Mesodermal cell (in vitro differentiated cells): Measurements from ENCODE around the gene FAM174C.

ENCODE experiments used
- H3K27ac ChIP-seq: 2 replicates; pipeline ENCODE4 v1.7.0; 2013; ENCODE audit warnings: mild to moderate bottlenecking, low read depth, low read length, moderate library complexity; ENCODE audit not compliant: severe bottlenecking
- H3K36me3 ChIP-seq: 2 replicates; pipeline ENCODE4 v1.7.1; 2013; ENCODE audit warnings: mild to moderate bottlenecking, low read length, moderate library complexity; ENCODE audit not compliant: control insufficient read depth, insufficient read depth
- H3K4me1 ChIP-seq: one replicate; pipeline ENCODE4 v1.7.1; 2013; ENCODE audit warnings: mild to moderate bottlenecking, low read length; ENCODE audit not compliant: insufficient read depth, control insufficient read depth, poor library complexity, severe bottlenecking
- H3K4me3 ChIP-seq: 2 replicates; pipeline ENCODE4 v1.7.0; 2013; ENCODE audit warnings: low read length, control low read depth, mild to moderate bottlenecking; ENCODE audit not compliant: insufficient read depth, poor library complexity, severe bottlenecking; ENCODE audit errors: extremely low read depth
- H3K9me3 ChIP-seq: 2 replicates; pipeline ENCODE4 v1.7.1; 2013; ENCODE audit warnings: mild to moderate bottlenecking, low read length, moderate library complexity; ENCODE audit not compliant: control insufficient read depth
- WGBS, 2 experiments: methylation state at CpG; one replicate each; pipeline ENCODE4 v1.1.5; 2013; ENCODE audit warnings: missing lambda C conversion rate in 2 of 2; ENCODE audit not compliant: insufficient coverage in 2 of 2; 5-methylcytosine and 5-hydroxymethylcytosine counted together

The FAM174C gene

DNA sequence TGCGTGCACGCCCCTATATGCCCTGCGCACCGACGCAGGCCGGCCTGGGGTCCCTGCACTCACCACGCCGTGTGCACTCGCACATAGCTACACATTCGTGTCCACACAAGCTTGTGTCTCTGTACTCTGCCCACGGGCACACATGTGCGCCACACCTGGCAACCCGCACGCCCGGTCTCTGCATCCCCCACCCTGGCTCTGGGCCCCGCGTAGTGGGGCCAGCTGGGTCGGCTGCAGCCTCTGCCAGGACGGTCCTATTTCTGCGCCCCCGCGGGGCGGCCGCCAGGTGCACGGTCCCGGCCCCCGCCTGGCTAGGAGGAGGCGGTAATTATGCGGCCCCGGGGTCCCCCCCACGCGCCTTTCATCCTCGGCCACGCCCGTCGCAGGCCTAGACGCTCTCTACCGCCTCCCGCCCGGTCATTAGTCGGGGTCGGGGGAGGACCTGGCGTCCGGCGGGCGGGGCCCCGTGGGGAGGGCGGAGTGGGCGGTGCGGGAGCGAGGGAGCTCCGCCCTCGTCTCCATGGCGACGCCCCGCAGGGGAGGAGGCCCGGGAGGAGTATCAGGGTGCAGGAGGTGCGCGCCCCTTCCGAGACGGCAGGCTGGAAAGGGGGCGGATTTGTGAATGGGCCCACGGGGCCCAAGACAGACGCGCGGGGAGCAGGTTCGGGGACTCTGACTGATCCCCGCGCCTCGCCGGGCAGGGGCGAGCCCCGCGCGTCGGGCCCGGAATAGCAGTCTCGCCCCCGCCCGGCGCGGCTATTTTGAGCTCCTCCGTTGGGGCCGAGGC is 9.0 kb upstream of the FAM174C start:
- peak overlapping the region; percentile 50 for H3K4me3 ChIP-seq
- WGBS, 2 experiments, result 1 to 4% methylated on average over 56 to 63 of the region's 84 CpGs
- peak overlapping the region; percentile 92 for H3K27ac ChIP-seq
- H3K36me3 ChIP-seq, result peaks cover 16% of the 10 kb centered on the region
- H3K9me3 ChIP-seq, result no peaks in the 10 kb centered on the region
- H3K4me1 ChIP-seq, result peaks cover 73% of the 10 kb centered on the region

DNA sequence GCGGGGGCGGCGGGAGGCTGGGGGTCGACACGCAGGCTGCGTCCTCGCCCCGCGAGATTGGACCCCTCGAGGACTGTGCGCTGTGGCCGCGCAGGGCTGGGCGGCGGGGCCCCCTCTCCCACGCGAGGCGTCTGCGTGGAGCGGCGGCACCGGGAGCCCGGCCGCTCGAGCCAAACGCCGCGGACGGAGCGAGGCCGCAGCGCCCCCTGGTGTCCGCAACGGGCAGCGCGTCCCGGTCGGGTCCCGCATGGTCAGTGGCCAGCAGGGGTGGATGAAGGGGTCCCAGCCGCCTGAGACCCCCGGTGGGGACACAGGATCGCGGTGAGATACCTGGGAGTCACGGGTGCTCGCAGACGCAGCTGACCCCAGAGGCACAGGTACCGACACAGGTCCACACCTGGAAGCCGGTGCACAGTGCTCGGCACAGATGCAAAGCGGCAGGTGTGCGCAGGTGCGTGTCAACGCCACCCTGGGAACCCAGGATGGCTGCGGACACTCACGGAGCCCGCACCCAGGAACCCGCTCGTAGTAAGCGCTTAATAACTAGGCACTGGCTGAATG is 8.3 kb upstream of the FAM174C start:
- H3K9me3 ChIP-seq, result no peaks in the 10 kb centered on the region
- peak overlapping the region; percentile 64 for H3K27ac ChIP-seq
- peak overlapping the region; percentile 50 for H3K4me3 ChIP-seq
- 2% methylated on average over 53 to 55 of the region's 59 CpGs for WGBS, 2 experiments
- H3K36me3 ChIP-seq, result peaks cover 23% of the 10 kb centered on the region
- peaks cover 73% of the 10 kb centered on the region for H3K4me1 ChIP-seq

DNA sequence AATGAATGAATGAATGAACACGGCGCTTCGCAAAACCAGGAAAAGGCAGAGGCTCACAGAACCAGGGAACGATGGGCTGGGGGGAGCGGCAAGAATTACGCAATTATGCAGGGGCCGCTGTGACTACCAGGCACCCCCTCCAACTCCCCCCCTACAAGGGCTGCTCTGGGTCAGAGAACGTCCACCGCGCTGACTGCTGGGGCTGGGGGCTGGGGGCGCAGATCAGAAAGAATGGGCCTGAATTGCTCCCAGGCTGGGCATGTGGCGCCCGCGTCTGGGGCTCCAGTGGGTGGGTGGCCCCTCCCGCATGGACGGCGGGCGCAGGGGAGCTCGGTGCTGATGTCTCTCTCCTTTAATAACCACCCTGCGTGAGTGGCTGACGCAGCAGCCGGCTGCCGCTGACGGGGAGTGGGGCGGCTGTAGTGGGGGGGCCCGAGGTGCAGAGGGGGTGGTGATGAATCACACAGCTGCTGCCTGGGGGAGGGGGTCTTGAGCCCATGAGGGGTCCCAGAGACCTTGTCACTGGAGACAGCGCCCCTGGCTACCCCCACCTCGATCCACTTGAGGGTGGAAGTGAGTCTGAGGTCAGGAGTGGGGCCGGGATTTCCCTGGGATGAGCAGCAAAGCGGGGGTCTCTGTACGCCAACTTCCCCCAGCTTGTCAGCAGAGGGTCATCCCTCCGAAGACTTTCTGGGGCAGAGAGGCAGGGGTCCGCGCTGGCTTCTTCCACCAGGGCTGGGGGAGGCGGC is 7.7 kb upstream of the FAM174C start:
- Histone ChIP-seq H3K4me1 (peaks cover 70% of the 10 kb centered on the region), H3K27ac (no peak overlapping the region), H3K36me3 (peaks cover 30% of the 10 kb centered on the region), H3K9me3 (no peaks in the 10 kb centered on the region), H3K4me3 (peak overlapping the region; percentile 50)
- 27 to 29% methylated on average over 18 to 23 of the region's 35 CpGs for WGBS, 2 experiments

DNA sequence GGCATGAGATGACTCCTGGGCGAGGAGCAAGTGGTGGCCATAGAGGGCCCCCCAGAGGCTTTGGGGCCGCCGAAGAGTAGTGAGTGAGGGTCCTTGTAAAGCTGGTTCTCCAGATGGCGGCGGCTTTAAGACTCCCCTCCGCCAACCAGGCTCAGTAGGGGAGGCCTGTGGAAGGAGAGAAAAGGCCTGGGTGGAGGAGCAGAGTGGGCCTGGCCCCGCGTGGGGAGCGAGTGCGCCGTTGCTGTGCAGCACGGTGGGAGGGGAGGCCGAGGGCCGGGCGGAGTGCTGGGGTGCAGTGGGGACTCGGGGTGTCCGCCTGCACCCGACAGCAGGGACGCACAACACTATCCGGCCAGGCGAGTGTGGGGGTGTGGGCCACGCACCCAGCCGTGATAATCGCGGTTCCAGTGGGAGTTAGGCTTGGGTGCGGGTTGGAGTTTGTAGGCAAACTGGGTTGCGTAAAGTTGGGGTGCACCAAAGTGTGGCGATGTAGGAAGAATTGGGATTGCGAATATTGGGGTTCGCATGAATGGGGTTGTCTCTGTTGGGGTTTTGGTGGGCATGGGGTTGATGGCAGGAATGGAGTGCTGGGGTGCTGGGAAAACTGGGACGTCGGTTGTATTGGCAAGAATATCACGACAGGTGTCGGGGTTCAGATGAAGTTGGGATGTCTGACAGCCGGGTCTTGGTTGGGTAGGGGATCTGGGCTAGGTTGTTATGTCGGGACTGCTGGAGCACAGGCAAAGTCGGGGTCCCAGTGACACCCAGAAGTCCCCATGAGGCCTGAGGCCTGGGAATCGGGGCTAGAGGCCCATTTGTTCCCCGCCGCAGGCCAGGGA is 6.9 kb upstream of the FAM174C start:
- Histone ChIP-seq H3K36me3 (peaks cover 38% of the 10 kb centered on the region), H3K27ac (no peak overlapping the region), H3K9me3 (no peaks in the 10 kb centered on the region), H3K4me1 (peaks cover 67% of the 10 kb centered on the region), H3K4me3 (no peak overlapping the region)
- WGBS, 2 experiments, result 60 to 62% methylated on average over 31 to 37 of the region's 40 CpGs

DNA sequence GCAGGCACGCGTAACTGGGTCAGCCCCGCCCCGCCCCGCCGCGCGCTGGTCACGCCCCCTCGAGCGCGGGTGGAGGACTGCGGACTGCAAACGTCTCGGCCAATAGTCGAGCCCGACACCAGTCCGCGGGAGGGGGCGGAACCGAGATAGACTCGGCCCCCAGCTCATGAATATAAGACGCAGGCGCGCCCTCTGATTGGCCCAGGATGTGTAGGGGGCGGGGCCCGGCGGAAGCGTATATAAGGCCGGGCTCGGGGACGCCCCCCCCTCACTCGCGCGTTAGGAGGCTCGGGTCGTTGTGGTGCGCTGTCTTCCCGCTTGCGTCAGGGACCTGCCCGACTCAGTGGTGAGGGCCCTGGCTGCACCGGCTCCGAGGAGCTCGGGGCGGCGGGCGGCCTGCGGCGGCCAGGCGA is 6.3 kb upstream of the FAM174C start, which contains the start of gene CIRBP:
TSS of gene CIRBP (plus strand) at position 268 of the 413 bp plus-strand sequence. CDS start 1,602 bp downstream, outside the sequence.
- Histone ChIP-seq H3K4me3 (peak within 1 kb of the TSS; percentile 85), H3K9me3 (no peaks in the 10 kb centered on the region), H3K36me3 (peaks cover 44% of the 10 kb centered on the region), H3K4me1 (peaks cover 67% of the 10 kb centered on the region), H3K27ac (peak within 1 kb of the TSS; percentile 97)
- WGBS, 2 experiments, result 0 to 1% methylated on average over 39 to 49 of the region's 50 CpGs

DNA sequence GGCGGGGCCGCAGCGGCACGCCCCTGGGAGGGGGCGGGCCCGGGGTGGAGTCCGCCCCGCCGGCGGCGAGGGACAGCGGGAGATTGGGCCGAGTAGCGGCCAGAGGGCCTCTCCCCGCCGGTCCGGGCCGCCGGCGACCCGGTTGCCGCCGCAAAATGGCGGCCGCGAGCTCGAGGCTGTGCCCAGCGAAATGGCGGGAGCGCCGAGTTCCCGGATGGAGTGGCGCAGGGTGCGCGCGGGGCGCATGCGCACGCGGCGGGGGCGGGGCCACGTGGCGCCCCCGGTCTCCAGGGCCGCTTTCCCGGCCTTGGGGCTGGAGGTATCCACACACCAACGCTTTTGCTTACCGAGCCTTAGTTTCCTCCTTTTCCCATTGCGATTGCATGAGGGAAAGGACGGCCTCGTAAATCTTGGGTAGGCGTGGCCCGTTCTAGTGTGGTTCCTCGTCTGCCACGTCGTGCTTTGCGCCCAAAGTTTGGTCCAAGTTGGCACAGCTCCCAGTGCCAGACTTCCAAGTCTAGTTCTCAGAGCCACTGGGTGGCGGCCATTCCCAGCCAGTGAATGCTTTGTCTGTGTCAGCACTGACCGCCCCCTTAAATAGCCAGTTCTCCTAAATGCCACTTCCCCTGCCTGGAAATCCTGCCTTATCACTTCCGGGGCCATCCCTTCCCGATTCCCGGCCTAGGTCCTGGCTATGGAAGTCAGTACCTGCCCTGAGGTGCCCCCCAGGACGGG is 5.7 kb upstream of the FAM174C start:
- H3K9me3 ChIP-seq, result no peaks in the 10 kb centered on the region

DNA sequence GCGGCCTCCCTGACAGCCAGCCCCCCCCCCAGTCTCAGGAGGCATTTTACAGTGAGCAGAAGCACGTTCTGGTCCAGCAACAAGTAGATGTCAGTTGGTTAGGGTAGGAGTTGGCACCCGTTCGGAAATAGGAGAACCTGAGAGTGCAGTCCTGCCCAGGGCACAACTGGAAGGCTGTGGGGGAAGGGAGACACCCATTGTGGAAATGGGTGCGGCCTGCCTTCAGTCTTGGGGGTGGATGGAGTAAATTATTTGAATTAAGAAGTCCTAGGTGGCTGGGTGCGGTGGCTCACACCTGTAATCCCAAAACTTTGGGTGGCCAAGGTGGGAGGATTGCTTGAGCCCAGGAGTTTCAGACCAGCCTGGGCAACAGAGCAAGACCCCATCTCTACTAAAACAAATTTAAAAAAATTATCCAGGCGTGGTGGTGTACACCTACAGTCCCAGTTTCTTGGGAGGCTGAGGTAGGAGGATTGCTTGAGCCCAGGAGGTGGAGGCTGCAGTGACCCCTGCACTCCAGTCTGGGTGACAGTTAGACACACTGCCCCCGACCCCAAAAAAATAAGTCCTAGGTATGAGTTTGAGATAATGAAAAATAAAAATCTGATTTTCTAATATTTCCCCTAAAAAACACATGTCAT is 5.0 kb upstream of the FAM174C start:
- peak overlapping the region; percentile 97 for H3K27ac ChIP-seq
- H3K9me3 ChIP-seq, result no peaks in the 10 kb centered on the region
- peaks cover 61% of the 10 kb centered on the region for H3K4me1 ChIP-seq
- H3K36me3 ChIP-seq, result peaks cover 54% of the 10 kb centered on the region
- peak overlapping the region; percentile 85 for H3K4me3 ChIP-seq
- WGBS, 2 experiments, result 54 to 55% methylated on average over 4 to 5 of the region's 8 CpGs

More for the DNA sequence above, 5.7 kb upstream of the FAM174C start:
- Histone ChIP-seq H3K27ac (peak overlapping the region; percentile 97), H3K36me3 (peaks cover 50% of the 10 kb centered on the region), H3K4me3 (peak overlapping the region; percentile 85), H3K4me1 (peaks cover 67% of the 10 kb centered on the region)
- WGBS, 2 experiments, result 1% methylated on average over 35 to 59 of the region's 64 CpGs

DNA sequence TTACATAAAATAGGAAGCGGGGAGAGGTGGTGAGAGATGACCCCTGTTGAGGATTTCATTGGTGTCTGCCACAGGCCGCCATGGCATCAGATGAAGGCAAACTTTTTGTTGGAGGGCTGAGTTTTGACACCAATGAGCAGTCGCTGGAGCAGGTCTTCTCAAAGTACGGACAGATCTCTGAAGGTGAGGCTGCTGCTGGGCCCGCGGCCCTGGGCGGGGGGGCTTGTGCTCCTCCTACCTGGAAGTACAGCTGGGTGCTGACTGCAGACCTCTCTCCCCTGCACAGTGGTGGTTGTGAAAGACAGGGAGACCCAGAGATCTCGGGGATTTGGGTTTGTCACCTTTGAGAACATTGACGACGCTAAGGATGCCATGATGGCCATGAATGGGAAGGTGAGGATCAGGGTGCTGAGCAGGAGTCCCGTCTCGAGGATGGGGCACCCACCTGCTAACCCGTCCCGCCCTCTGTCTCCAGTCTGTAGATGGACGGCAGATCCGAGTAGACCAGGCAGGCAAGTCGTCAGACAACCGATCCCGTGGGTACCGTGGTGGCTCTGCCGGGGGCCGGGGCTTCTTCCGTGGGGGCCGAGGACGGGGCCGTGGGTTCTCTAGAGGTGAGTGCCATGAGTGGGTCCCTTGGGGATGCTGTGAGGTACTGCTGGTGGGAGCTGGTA is 4.3 kb upstream of the FAM174C start:
- Histone ChIP-seq H3K27ac (peak overlapping the region; percentile 97), H3K4me1 (peaks cover 57% of the 10 kb centered on the region), H3K4me3 (peak overlapping the region; percentile 85), H3K36me3 (peaks cover 54% of the 10 kb centered on the region), H3K9me3 (no peaks in the 10 kb centered on the region)
- WGBS, 2 experiments, result 96 to 97% methylated on average over 25 of the region's 26 CpGs
